Muscle of leg (tissue), 11 donors: ENCODE results near the gene HINFP. TPM values are rescaled to one million over a fixed set of nuclear protein-coding genes. Genes with fewer than 3 reads are reported as not detected.
"Not testable (repeated sequence)": the region's sequence is repeated elsewhere in the genome, so short reads cannot be mapped to it uniquely, and the experiment has no call there.

Source experiments
- DNase-seq: peaks from one replicate; pipeline ENCODE4 v3.0.0; 2013
- H3K27ac ChIP-seq: one replicate; pipeline ENCODE4 v1.5.1; 2013; ENCODE audit warnings: mild to moderate bottlenecking, low read length, control low read depth
- H3K27me3 ChIP-seq: one replicate; pipeline ENCODE4 v1.6.1; 2013; ENCODE audit warnings: low read length; ENCODE audit not compliant: control insufficient read depth, insufficient read depth
- H3K36me3 ChIP-seq: one replicate; pipeline ENCODE4 v1.6.1; 2013; ENCODE audit warnings: low read length; ENCODE audit not compliant: control insufficient read depth, insufficient read depth
- H3K4me1 ChIP-seq: one replicate; pipeline ENCODE4 v1.6.1; 2013; ENCODE audit warnings: low read length; ENCODE audit not compliant: control insufficient read depth, insufficient read depth
- H3K4me3 ChIP-seq: one replicate; pipeline ENCODE4 v1.5.1; 2013; ENCODE audit warnings: low read length, control low read depth
- H3K9me3 ChIP-seq: replicated peaks from 2 replicates; pipeline ENCODE4 v1.6.1; 2013; ENCODE audit warnings: low read depth, low read length; ENCODE audit not compliant: control insufficient read depth
- WGBS: methylation state at CpG from one replicate; pipeline ENCODE4 v1.1.5; 2013; ENCODE audit warnings: missing lambda C conversion rate; ENCODE audit not compliant: insufficient coverage; 5-methylcytosine and 5-hydroxymethylcytosine counted together
- polyA plus RNA-seq, 8 donors: library from polyadenylated mRNA; unstranded; fragments of 120-200 nt; gene quantifications; one replicate each; pipeline versions ENCODE4 v1.2.1 to v1.2.3, GENCODE V29; 2013; ENCODE audit warnings: inconsistent platforms in 1 of 8, low replicate concordance in 1 of 8; ENCODE audit not compliant: insufficient read length in 8 of 8, insufficient read depth in 1 of 8
- total RNA-seq: library from RNA; stranded (reverse); fragments of 120-200 nt; gene quantifications from one replicate; pipeline ENCODE4 v1.2.4, GENCODE V29; 2013

Gene HINFP
- total and polyA plus RNA-seq, 9 donors: 15.5 to 22.8 (median 17.4) TPM

- Histone ChIP-seq H3K4me3 (peak overlapping the region; percentile 93), H3K36me3 (peaks cover 25% of the 10 kb centered on the region), H3K27me3 (no peaks in the 10 kb centered on the region), H3K4me1 (peaks cover 28% of the 10 kb centered on the region), H3K9me3 (no peaks in the 10 kb centered on the region), H3K27ac (no peak overlapping the region)
- no peak for DNase-seq
- 50% methylated on average over 11 of the region's 11 CpGs for WGBS
Measured at GRCh38 chr11:119100246-119100970, 21.0 kb upstream of the HINFP start.

GRCh38 chr11:119100994-119101758, 20.2 kb upstream of the HINFP start:
- Histone ChIP-seq H3K4me1 (peaks cover 26% of the 10 kb centered on the region), H3K4me3 (peak overlapping the region; percentile 93), H3K36me3 (peaks cover 25% of the 10 kb centered on the region), H3K27ac (peak overlapping the region; percentile 99), H3K27me3 (no peaks in the 10 kb centered on the region), H3K9me3 (no peaks in the 10 kb centered on the region)
- DNase-seq: peak; percentile 37
- under 1% methylated on average over 24 of the region's 29 CpGs for WGBS

- no peaks in the 10 kb centered on the region for H3K9me3 ChIP-seq
- H3K36me3 ChIP-seq: peaks cover 18% of the 10 kb centered on the region
- peak; percentile 99 for DNase-seq
- peak within 1 kb of the TSS; percentile 99 for H3K27ac ChIP-seq
- peak within 1 kb of the TSS; percentile 93 for H3K4me3 ChIP-seq
- H3K27me3 ChIP-seq: no peaks in the 10 kb centered on the region
- 3% methylated on average over 19 of the region's 32 CpGs for WGBS
- H3K4me1 ChIP-seq: peaks cover 34% of the 10 kb centered on the region
Measured at GRCh38 chr11:119101759-119102423, 19.5 kb upstream of the HINFP start, which contains the start of gene DPAGT1. Gene DPAGT1, minus strand, starts transcription at chr11:119101853. Its CDS starts 198 bp downstream, at chr11:119101655.

- peaks cover 39% of the 10 kb centered on the region for H3K4me1 ChIP-seq
- not testable (repeated sequence) for H3K36me3 ChIP-seq, H3K27me3 ChIP-seq, DNase-seq, H3K9me3 ChIP-seq
- peak overlapping the region; percentile 99 for H3K27ac ChIP-seq
- 88% methylated on average over 12 of the region's 18 CpGs for WGBS
- H3K4me3 ChIP-seq: peak overlapping the region; percentile 11
Measured at GRCh38 chr11:119103161-119103664, 18.2 kb upstream of the HINFP start.

- Histone ChIP-seq H3K27me3 (no peaks in the 10 kb centered on the region), H3K4me3 (no peak overlapping the region), H3K4me1 (peaks cover 43% of the 10 kb centered on the region), H3K27ac (peak overlapping the region; percentile 99), H3K36me3 (peaks cover 2% of the 10 kb centered on the region), H3K9me3 (no peaks in the 10 kb centered on the region)
- DNase-seq: no peak
- WGBS: 72% methylated on average over 2 of the region's 4 CpGs
Measured at GRCh38 chr11:119103793-119104192, 17.6 kb upstream of the HINFP start.

GRCh38 chr11:119106564-119107537, 14.5 kb upstream of the HINFP start, which contains the start of gene C2CD2L:
Gene C2CD2L, plus strand, starts transcription at chr11:119107344. Its CDS starts 398 bp downstream, at chr11:119107742.
- WGBS: 0% methylated on average over 40 of the region's 49 CpGs
- no peaks in the 10 kb centered on the region for H3K9me3 ChIP-seq
- H3K36me3 ChIP-seq: peaks cover 22% of the 10 kb centered on the region
- H3K4me3 ChIP-seq: peak within 1 kb of the TSS; percentile 81
- H3K4me1 ChIP-seq: peaks cover 35% of the 10 kb centered on the region
- H3K27ac ChIP-seq: peak within 1 kb of the TSS; percentile 79
- peak; percentile 96 for DNase-seq
- H3K27me3 ChIP-seq: no peaks in the 10 kb centered on the region

- under 1% methylated on average over 63 of the region's 65 CpGs for WGBS
- Histone ChIP-seq H3K4me1 (peaks cover 31% of the 10 kb centered on the region), H3K4me3 (peak overlapping the region; percentile 81), H3K9me3 (no peaks in the 10 kb centered on the region), H3K27me3 (no peaks in the 10 kb centered on the region), H3K36me3 (peaks cover 28% of the 10 kb centered on the region), H3K27ac (no peak overlapping the region)
- DNase-seq: no peak
Measured at GRCh38 chr11:119107538-119108145, 13.7 kb upstream of the HINFP start.

GRCh38 chr11:119108146-119108856, 13.1 kb upstream of the HINFP start:
- no peaks in the 10 kb centered on the region for H3K27me3 ChIP-seq
- no peak overlapping the region for H3K27ac ChIP-seq
- peaks cover 35% of the 10 kb centered on the region for H3K36me3 ChIP-seq
- no peak for DNase-seq
- peak overlapping the region; percentile 81 for H3K4me3 ChIP-seq
- peaks cover 24% of the 10 kb centered on the region for H3K4me1 ChIP-seq
- no peaks in the 10 kb centered on the region for H3K9me3 ChIP-seq
- 17% methylated on average over 2 of the region's 8 CpGs for WGBS
